GM18951 (cell line): ENCODE results near the gene NR2C2.

Experiments used
- POLR2A ChIP-seq: IDR thresholded peaks from 4 replicates; pipeline ENCODE4 v1.6.1; 2011; ENCODE audit warnings: mild to moderate bottlenecking; ENCODE audit not compliant: insufficient read length, insufficient read depth; ENCODE audit errors: extremely low read depth
- in situ Hi-C: fragments of 300-500 bp; cut with MboI; formaldehyde crosslinking; loops from one replicate; pipeline ENCODE4 v1.12.0; 2022; ENCODE audit warnings: low sequenced_read_pairs, mixed read lengths, inconsistent platforms; ENCODE audit not compliant: unreplicated experiment

The NR2C2 gene

DNA sequence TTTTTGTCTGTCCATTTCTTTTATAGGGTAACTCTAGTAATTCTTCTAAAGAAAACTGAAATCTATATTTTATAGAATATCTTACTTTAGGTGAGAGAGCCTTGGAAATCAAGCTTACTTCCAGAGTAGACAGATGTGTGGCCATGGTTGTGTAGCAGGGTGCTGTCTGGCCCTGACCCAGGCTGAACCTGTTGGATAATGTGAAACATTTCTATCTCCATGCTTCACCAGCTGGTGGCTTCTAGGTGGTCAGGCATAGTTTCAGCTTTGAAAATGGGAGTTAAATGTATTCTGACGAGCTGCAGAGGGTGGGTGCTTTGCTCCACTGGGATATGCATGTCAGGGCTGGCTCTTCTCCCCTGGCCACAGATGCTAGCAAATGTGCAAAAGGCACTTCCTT is 20.8 kb upstream of the NR2C2 start:
- in situ Hi-C loops, result loop anchor here (10.0 kb wide), 2 partner anchors 122 to 292 kb away; no protein-coding TSS in a partner anchor
- TF ChIP-seq POLR2A, result no peak

DNA sequence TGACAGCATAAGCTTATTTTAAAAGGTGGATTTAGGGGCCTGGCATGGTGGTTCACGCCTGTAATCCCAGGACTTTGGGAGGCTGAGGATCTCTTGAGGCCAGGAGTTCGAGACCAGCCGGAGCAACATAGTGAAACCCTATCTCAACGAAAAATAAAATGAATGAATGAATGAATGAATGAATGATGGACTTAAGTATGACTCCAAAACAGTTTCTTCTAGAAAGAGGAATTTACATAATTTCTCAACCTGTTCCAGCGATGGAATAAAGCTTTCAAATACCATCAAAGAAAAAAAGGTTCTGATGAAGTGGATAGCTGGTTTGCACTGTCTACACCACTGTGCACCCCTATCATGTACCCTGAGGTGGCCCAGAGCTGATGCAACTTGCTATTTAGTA is 20.1 kb upstream of the NR2C2 start:
- no peak for TF ChIP-seq POLR2A
- in situ Hi-C loops, result loop anchor here (10.0 kb wide), 2 partner anchors 123 to 293 kb away; no protein-coding TSS in a partner anchor

DNA sequence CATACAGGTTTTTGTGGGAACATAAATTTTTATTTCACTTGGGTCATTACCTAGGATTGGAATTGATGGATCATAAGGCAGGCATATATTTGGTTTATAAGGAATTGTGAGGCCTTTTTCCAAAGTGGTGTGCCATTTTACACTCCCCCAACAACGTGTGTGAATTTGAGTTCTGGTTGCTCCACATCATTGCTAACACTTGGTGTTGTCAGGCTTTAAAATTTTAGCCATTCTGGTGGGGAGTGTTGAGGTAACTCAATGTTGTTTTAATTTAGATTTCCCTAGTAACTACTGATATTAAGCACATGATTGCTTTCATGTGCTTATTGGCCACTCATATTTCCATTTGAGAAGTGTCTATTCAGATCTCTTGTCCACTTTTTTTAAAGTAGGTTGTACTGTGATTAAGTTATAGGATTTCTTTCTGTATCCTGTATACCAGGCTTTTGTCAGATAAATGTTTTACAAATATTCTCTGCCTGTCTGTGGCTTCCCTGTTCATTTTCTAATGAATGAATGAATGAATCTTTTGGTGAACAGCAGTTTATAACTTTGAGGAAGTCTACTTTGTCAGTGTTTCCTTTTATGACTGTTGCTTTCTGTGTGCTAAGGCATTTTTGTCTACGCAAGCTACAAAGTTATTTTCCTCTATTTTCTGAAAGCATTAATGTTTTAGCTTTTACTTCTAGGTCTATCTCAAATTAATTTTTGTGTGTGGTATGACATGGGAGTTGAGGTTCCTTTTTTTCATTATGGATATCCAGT is 17.9 kb upstream of the NR2C2 start:
- in situ Hi-C loops, result loop anchor here (10.0 kb wide), 2 partner anchors 125 to 295 kb away; no protein-coding TSS in a partner anchor
- no peak for TF ChIP-seq POLR2A

DNA sequence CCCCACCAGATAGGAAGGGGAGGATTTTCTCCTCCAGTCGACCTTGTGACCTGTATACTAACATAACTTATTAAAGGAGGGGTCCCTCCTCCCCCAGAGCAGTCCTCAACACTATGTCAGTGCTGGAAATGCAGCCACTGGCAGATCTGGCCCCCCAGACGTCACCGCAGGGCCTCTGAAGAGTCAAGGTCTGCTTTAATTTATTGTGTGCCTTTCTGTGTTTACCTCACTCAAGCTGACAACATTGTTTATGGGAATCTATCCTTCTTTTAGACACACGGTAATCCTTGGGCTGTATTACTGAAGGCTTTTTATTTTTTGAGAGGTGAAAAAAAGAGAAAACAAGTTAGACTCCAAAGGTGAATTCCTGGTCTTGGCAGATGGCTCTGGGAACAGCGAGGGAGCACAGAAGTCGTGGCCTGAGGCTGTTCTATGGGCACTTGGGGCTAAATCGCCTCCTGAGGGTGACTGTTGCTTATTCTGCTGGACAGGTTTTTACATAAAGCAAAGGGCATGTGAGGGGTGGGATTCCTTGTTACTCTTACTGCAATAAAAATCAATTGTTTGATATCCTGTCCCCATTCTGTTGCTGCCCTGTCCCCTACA is 13.5 kb upstream of the NR2C2 start:
- TF ChIP-seq POLR2A, result no peak
- in situ Hi-C loops, result no loop called here

DNA sequence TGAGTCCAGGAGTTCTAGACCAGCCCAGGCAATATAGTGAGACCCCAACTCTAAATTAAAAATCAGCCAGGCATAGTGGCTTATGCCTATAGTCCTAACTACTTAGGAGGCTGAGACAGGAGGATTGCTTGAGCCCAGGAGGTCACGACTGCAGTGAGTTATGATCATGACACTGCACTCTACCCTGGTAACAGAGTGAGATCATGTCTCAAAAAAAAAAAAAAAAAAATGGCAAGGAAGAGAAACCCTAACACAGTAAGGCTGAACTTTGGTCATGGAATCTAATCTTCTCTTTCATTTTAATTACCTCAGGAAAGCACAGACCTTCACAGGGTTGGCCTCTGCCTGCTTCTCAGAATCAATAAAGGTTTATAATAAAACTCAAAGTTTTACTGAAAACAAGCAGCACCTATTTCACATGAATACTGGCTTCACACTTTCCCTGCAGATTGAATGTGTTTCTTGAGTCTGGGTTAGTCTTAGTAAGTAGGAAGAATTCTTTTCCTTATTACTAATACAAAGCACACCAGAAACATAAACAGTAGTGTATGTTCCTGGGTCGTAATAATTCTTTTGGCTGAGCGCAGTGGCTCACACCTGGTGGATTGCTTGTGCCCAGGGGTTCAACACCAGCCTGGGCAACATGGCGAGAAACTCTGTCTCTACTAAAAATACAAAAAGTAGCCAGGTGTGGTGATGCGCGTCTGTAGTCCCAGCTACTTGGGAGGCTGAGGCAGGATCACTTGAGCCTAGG is 11.6 kb upstream of the NR2C2 start:
- in situ Hi-C loops, result no loop called here
- no peak for TF ChIP-seq POLR2A

DNA sequence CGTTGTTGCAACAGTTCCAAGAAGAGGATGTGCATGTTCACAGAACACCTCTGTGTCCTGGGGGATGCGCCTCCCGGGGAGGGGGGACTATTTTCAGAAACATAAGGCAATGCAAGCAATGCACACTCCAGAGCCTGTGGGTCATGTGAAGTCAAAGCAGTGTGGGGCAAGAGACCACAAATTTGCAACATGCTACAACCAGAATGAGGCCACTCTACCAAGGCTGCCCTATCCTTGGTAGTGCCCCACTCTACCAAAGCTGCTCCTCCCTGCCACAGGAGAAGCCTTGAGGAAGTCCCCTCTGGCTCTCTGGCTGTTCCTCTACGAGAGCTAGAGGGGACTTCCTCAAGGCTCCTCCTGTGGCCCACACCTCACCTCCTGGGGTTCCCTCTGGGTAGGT is 8.4 kb upstream of the NR2C2 start:
- in situ Hi-C loops, result no loop called here
- TF ChIP-seq POLR2A, result no peak

DNA sequence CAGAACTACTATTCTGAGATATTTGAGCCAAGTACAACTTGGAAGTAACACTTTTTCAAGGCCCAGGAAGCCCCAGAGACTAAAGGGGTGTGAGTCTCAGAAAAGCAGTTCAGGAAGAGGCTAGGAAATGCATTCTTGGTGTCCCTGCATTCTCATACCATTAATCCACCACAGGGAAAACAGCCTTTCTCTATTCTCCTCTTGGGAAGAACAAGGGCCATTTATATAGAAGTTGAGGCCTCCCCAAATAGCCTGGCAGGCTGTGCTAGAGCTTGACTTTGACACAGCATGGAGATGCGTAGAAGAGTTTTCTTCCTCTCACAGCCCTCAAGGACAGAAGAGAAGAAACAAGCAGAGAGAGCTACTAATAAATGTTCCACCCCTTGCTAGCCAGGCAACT is 5.5 kb upstream of the NR2C2 start:
- no peak for TF ChIP-seq POLR2A
- in situ Hi-C loops, result no loop called here

DNA sequence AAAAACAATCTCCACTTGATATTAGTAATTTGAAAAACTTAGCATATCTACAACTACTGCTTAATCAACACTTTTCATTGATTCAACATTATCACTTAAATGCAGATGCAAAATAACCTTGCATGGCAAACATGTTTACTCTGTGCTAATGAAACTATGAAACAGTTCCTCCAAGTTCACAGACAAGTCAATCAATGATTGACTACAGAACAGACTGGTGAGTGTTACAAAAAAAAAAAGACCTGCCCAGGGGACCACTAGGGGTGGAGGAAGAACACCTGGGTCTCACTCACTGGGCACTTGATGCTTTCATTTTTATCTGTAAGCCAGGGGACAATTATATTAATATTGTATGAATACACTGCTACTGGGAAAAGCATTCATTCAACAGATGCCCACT is 4.3 kb upstream of the NR2C2 start:
- TF ChIP-seq POLR2A, result no peak
- in situ Hi-C loops, result no loop called here

DNA sequence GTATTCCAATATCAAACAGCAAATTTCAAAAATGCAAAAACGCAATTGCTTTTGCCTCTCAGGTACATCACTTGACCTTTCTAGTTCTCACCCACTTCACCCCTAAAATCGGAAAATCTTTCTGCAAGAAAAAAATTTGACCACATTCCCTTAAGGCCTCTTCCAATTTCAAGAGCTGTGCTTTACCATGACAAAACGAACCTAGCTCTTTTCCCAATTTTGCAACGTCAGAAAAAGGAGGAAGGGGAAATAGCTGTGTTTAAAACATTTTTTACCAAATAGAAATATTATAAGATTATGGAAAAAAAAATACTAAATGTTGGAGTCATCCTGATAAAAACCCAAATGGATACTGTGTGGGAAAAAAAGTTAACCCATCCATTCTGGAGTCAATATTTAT is 1.1 kb upstream of the NR2C2 start:
- TF ChIP-seq POLR2A, result no peak
- in situ Hi-C loops, result no loop called here

DNA sequence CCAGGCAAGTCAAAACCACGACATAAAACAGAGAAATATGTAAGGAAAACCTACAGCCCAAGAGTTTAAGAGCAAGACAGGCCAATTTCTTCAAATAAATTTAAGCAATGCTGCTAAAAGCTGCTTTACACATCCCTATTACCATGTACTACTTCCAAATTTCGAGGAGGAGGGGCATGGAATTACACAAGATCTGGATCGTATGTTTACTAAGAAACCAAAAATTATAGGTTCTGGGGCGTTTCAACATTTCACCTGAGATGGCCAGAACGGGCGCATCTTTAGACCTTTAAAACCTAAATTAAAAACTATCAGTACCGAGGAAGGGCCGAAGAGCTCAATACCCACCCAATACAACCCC is 664 bp upstream of the NR2C2 start:
- TF ChIP-seq POLR2A, result no peak
- in situ Hi-C loops, result no loop called here

DNA sequence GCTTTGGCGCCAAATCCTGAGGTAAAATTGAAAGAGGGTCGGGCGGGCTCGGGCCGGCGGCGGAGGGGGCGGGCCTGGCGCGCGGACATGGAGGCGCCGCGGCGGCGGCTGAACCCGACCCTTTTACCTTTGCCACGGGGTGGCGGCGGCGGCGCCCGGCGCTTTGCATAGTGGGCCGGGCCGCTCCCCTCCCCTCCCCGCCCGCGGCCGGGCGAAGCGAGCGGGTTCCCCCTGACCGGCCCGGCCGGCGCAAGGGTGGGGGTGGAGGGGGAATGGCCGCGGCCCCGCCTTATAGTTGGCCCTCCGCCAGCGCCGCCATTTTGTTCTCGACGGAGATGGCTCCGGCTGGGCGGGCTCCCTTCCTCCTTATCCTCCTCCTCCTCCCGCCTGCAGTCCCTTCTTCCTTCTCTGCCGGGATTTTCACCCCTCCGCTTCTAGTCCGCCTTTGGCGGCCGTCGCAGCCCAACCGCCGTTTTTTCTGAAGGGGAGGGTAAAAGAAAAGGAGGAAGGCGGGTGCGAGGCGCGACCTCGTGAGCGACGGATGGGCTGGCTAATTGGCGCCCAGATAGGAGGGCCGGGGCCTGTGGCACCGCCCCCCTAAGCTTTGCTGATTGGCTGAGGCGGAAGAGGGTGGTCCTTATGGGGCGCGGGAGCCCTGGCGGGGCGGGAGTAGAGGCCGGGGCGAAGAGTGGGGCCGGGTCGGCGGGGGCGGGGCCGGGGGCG is 664 bp downstream of the NR2C2 start:
- TF ChIP-seq POLR2A, result peak; percentile 5
- in situ Hi-C loops, result no loop called here

DNA sequence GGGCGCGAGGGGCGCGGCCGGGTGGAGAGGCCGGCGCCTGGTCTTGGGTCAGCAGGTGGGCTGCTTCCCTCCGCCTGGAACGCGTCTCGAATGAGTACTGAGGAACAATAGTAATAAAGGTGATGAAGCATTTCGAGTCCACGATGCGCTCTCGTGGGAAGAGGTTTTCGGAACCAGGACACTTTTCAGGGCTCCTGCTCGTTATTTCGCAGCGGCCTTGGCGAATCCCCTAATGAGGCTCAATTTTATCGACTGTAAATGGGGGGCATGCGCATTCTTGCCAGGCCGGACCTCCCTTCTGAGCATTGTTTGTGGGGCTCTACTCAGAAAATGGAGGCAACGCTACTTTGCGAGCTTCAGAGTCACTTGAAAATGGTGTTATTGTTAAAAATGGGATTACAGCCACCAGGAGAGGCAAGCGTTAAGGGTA is 1.2 kb downstream of the NR2C2 start:
- in situ Hi-C loops, result no loop called here

DNA sequence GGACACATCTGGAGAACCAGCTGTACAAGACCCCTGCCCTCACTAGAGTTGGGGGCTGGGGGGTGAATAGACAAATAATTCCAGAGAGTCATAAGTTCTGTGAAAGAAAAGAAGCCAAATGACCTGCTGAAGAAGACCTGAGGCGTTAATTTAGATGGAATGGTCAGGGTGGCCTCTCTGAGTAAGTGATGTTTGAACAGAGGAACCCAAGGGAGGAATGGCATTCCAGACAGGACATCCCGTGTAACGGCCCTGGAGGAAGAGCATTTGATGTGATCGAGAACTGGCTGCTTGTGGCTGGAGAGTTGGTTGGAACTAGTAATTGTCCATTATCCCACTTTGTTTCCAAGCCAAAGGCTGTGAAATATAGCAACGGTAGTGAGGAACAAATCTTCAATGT is 1.7 kb downstream of the NR2C2 start:
- in situ Hi-C loops, result no loop called here
- no peak for TF ChIP-seq POLR2A

More for the DNA sequence above, 1.2 kb downstream of the NR2C2 start:
- no peak for TF ChIP-seq POLR2A
